Measurements from ENCODE around the gene SBK3. TPM values are rescaled to one million over a fixed set of nuclear protein-coding genes. Genes with fewer than 3 reads are reported as not detected.

The SBK3 gene
- total RNA-seq, 1 experiment from 2014 or later = 4.0 TPM

GRCh38 chr19:55491546-55492360 lies 53.6 kb downstream of the SBK3 start:
- BruUV-seq (replicated peaks) = no TSS peak
- intact Hi-C loops (cut with micrococcal nuclease; ENCODE audit: unreplicated experiment) = no loop called here
- 0 out of 2 replicates have a peak, but pooled peaks have one; percentile 3 for ATAC-seq
- no peak overlapping the region for H3K4me3 ChIP-seq (ENCODE audit: low read depth in 2 of 2, low read length in 2 of 2)
- ChIA-PET CTCF (interaction anchor here (1.2 kb wide), 1 partner anchor 24 kb away, joined by 4 read pairs; no protein-coding TSS in a partner anchor), POLR2A (interaction anchor here (0.7 to 1.0 kb wide), 2 partner anchors 15 to 133 kb away, joined by 3 to 5 read pairs; no protein-coding TSS in a partner anchor)
- H3K9me3 ChIP-seq (ENCODE audit: control insufficient read depth, insufficient read depth, low read depth, low read length) = no peaks in the 10 kb centered on the region
- no peaks in the 10 kb centered on the region for H3K36me3 ChIP-seq (ENCODE audit: control insufficient read depth, insufficient read depth, low read length)
- DNase-seq (ENCODE audit: low read depth, low spot score) = no peak
- no peak for TF ChIP-seq REST (IDR thresholded peaks at IDR 0.05; ENCODE audit: insufficient read depth in 1 of 2, low read depth in 2 of 2, low read length in 1 of 2)
- TF ChIP-seq SIN3A (IDR thresholded peaks at IDR 0.05; ENCODE audit: borderline replicate concordance, insufficient read depth, low read depth, low read length) = no peak
- TF ChIP-seq CTCF (IDR thresholded peaks at IDR 0.05) = no peak
- TF ChIP-seq TCF7L2 (IDR thresholded peaks at IDR 0.05; ENCODE audit: low read depth, low read length) = no peak
- no peak for TF ChIP-seq POLR2AphosphoS5 (IDR thresholded peaks at IDR 0.05; ENCODE audit: low read depth, low read length)
- no peaks in the 10 kb centered on the region for H3K27me3 ChIP-seq (ENCODE audit: control insufficient read depth, insufficient read depth, low read length)
- H3K27ac ChIP-seq (ENCODE audit: low read length) = peak overlapping the region; percentile 64
- in situ Hi-C loops (cut with HindIII; ENCODE audit: low pct_unique_long_range_greater_than_20kb, low sequenced_read_pairs) = no loop called here
- H3K4me1 ChIP-seq (ENCODE audit: control insufficient read depth, insufficient read depth, low read length) = peaks cover 59% of the 10 kb centered on the region

Other genes starting within 250 kb of the SBK3 start
- gene TMEM150B, start 220.2 kb downstream of the SBK3 start, total RNA-seq (2021; ENCODE audit: unreplicated experiment) = not detected
- gene KMT5C, start 205.7 kb downstream of the SBK3 start, total RNA-seq (2021; ENCODE audit: unreplicated experiment) = 30.6 TPM
- gene COX6B2, start 190.8 kb downstream of the SBK3 start, total RNA-seq (2021; ENCODE audit: unreplicated experiment) = 5.6 TPM
- not detected for gene GARIN5B, start 182.3 kb downstream of the SBK3 start, total RNA-seq (2021; ENCODE audit: unreplicated experiment)
- gene IL11, start 175.1 kb downstream of the SBK3 start, total RNA-seq (2021; ENCODE audit: unreplicated experiment) = 4.4 TPM
- 0.74 TPM for gene TMEM190, start 168.7 kb downstream of the SBK3 start, total RNA-seq (2021; ENCODE audit: unreplicated experiment)
- 7.4 TPM for gene TMEM238, start 161.3 kb downstream of the SBK3 start, total RNA-seq (2021; ENCODE audit: unreplicated experiment)
- 2,154 TPM for gene RPL28, start 159.6 kb downstream of the SBK3 start, total RNA-seq (2021; ENCODE audit: unreplicated experiment)
- 635 TPM for gene UBE2S, start 137.8 kb downstream of the SBK3 start, total RNA-seq (2021; ENCODE audit: unreplicated experiment)
- 0.03 TPM for gene SHISA7, start 102.2 kb downstream of the SBK3 start, total RNA-seq (2021; ENCODE audit: unreplicated experiment)
- 150 TPM for gene ISOC2, start 83.9 kb downstream of the SBK3 start, total RNA-seq (2021; ENCODE audit: unreplicated experiment)
- gene C19orf85, start 80.8 kb downstream of the SBK3 start, total RNA-seq (2021; ENCODE audit: unreplicated experiment) = not detected
- 21.7 TPM for gene ZNF628, start 68.9 kb downstream of the SBK3 start, total RNA-seq (2021; ENCODE audit: unreplicated experiment)
- gene NAT14, start 60.4 kb downstream of the SBK3 start, total RNA-seq (2021; ENCODE audit: unreplicated experiment) = 93.1 TPM
- gene SSC5D, start 57.1 kb downstream of the SBK3 start, total RNA-seq (2021; ENCODE audit: unreplicated experiment) = 13.0 TPM
- gene SBK2, start 8.4 kb downstream of the SBK3 start, total RNA-seq (2021; ENCODE audit: unreplicated experiment) = 0.69 TPM
- gene ZNF579, start 35.3 kb upstream of the SBK3 start, total RNA-seq (2021; ENCODE audit: unreplicated experiment) = 39.5 TPM
- 28.5 TPM for gene FIZ1, start 54.0 kb upstream of the SBK3 start, total RNA-seq (2021; ENCODE audit: unreplicated experiment)
- 26.4 TPM for gene ZNF524, start 54.7 kb upstream of the SBK3 start, total RNA-seq (2021; ENCODE audit: unreplicated experiment)
- gene ZNF865, start 60.1 kb upstream of the SBK3 start, total RNA-seq (2021; ENCODE audit: unreplicated experiment) = 25.6 TPM
- gene ZNF784, start 79.0 kb upstream of the SBK3 start, total RNA-seq (2021; ENCODE audit: unreplicated experiment) = 8.9 TPM
- 58.0 TPM for gene ZNF580, start 95.5 kb upstream of the SBK3 start, total RNA-seq (2021; ENCODE audit: unreplicated experiment)
- 39.0 TPM for gene ZNF581, start 98.1 kb upstream of the SBK3 start, total RNA-seq (2021; ENCODE audit: unreplicated experiment)
- 47.8 TPM for gene CCDC106, start 102.7 kb upstream of the SBK3 start, total RNA-seq (2021; ENCODE audit: unreplicated experiment)
- 545 TPM for gene U2AF2, start 109.5 kb upstream of the SBK3 start, total RNA-seq (2021; ENCODE audit: unreplicated experiment)
- gene EPN1, start 129.7 kb upstream of the SBK3 start, total RNA-seq (2021; ENCODE audit: unreplicated experiment) = 361 TPM
- not detected for gene NLRP9, start 192.9 kb upstream of the SBK3 start, total RNA-seq (2021; ENCODE audit: unreplicated experiment)
- not detected for gene RFPL4A, start 213.6 kb upstream of the SBK3 start, total RNA-seq (2021; ENCODE audit: unreplicated experiment)
- gene RFPL4AL1, start 223.6 kb upstream of the SBK3 start, total RNA-seq (2021; ENCODE audit: unreplicated experiment) = not detected